ENCODE measurements around the gene EIF3A. TPM values are rescaled to one million over a fixed set of nuclear protein-coding genes. Genes with fewer than 3 reads are reported as not detected.

EIF3A gene
- total RNA-seq, 4 donors from 2014 or later: 78.8 to 95.4 (median 94.8) TPM

GRCh38 chr10:119003572-119004289 is 76.9 kb downstream of the EIF3A start:
- no peak overlapping the region for H3K27ac ChIP-seq
- DNase-seq (ENCODE audit: low spot score in 2 of 2): no peak
- H3K4me1 ChIP-seq: peaks cover 0 to 7% (median 0%) of the 10 kb centered on the region in 4 donors
- WGBS, 2 donors: 56 to 58% methylated on average over 4 to 7 of the region's 7 CpGs
- TF ChIP-seq EP300 (IDR thresholded peaks at IDR 0.05): no peak
- TF ChIP-seq, protein P1, sequence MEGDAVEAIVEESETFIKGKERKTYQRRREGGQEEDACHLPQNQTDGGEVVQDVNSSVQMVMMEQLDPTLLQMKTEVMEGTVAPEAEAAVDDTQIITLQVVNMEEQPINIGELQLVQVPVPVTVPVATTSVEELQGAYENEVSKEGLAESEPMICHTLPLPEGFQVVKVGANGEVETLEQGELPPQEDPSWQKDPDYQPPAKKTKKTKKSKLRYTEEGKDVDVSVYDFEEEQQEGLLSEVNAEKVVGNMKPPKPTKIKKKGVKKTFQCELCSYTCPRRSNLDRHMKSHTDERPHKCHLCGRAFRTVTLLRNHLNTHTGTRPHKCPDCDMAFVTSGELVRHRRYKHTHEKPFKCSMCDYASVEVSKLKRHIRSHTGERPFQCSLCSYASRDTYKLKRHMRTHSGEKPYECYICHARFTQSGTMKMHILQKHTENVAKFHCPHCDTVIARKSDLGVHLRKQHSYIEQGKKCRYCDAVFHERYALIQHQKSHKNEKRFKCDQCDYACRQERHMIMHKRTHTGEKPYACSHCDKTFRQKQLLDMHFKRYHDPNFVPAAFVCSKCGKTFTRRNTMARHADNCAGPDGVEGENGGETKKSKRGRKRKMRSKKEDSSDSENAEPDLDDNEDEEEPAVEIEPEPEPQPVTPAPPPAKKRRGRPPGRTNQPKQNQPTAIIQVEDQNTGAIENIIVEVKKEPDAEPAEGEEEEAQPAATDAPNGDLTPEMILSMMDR (IDR thresholded peaks at IDR 0.05): no peak
- no peak for TF ChIP-seq POLR2A (IDR thresholded peaks at IDR 0.05)
- H3K4me3 ChIP-seq: no peak overlapping the region
- no peaks in the 10 kb centered on the region for H3K27me3 ChIP-seq
- no peaks in the 10 kb centered on the region for H3K9me3 ChIP-seq
- H3K36me3 ChIP-seq: no peaks in the 10 kb centered on the region

DNA sequence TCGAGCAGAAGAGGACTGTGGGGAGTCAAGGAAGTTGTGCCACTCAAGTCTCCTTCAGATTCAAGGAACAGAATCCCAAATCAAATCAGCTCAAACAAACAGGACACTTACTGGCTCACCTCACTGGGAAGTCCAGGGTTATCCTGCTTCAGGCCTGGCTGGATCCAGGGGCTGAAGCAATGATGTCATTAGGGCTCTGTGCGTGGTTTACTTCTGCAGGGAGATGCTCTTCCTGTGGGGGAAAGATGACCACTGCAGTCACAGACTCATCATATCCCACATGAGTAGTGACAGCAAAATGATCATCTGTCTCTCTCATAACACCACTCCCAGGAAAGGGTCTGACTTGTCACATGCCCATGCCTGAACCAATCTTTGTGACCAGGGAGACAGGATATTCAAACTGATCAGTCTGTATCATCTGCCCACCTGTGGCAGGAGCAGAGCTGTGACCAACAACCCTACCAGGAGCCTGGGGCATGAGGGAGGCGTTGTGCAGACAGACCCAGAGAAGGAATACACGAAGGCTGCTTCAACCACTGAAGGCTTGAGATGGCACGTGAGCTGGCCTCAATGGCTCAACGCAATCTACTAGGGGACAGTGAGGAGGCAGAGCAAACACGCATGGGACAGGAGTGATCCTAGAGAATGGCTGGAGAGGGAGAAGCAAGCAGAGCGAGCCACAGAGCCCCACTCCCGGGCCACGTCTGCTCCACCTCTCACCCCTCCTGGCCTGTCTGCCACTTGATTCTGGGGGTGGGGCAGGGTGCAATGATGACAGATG is 78.7 kb downstream of the EIF3A start:
- Histone ChIP-seq H3K4me1 (peaks cover 0 to 5% (median 0%) of the 10 kb centered on the region in 4 donors), H3K27ac (no peak overlapping the region), H3K4me3 (no peak overlapping the region), H3K36me3 (no peaks in the 10 kb centered on the region), H3K27me3 (no peaks in the 10 kb centered on the region), H3K9me3 (peaks cover 0 to 5% (median 0%) of the 10 kb centered on the region in 4 donors)
- no peak for DNase-seq (ENCODE audit: low spot score in 2 of 2)
- TF ChIP-seq, protein P1 (IDR thresholded peaks at IDR 0.05): no peak
- TF ChIP-seq EP300 (IDR thresholded peaks at IDR 0.05) (no peak), POLR2A (IDR thresholded peaks at IDR 0.05) (no peak)
- 89 to 91% methylated on average over 10 of the region's 10 CpGs for WGBS, 2 donors

- H3K27me3 ChIP-seq: no peaks in the 10 kb centered on the region
- H3K9me3 ChIP-seq: peaks cover 0 to 5% (median 0%) of the 10 kb centered on the region in 4 donors
- no peaks in the 10 kb centered on the region for H3K36me3 ChIP-seq
- DNase-seq (ENCODE audit: low spot score in 2 of 2): no peak
- H3K4me3 ChIP-seq: no peak overlapping the region
- TF ChIP-seq POLR2A (IDR thresholded peaks at IDR 0.05) (no peak), EP300 (IDR thresholded peaks at IDR 0.05) (no peak)
- TF ChIP-seq, protein P1 (IDR thresholded peaks at IDR 0.05): no peak
- H3K27ac ChIP-seq: no peak overlapping the region
- H3K4me1 ChIP-seq: no peaks in the 10 kb centered on the region
- WGBS, 2 donors: 77 to 82% methylated on average over 5 of the region's 5 CpGs
These were observed 82.4 kb downstream of the EIF3A start for GRCh38 chr10:118998183-118998582.

- Histone ChIP-seq H3K27me3 (no peaks in the 10 kb centered on the region), H3K4me3 (no peak overlapping the region), H3K27ac (no peak overlapping the region), H3K36me3 (no peaks in the 10 kb centered on the region), H3K4me1 (no peaks in the 10 kb centered on the region), H3K9me3 (peaks cover 0 to 5% (median 0%) of the 10 kb centered on the region in 4 donors)
- 97% methylated on average over 2 of the region's 2 CpGs for WGBS, 2 donors
- no peak for TF ChIP-seq EP300 (IDR thresholded peaks at IDR 0.05)
- no peak for TF ChIP-seq POLR2A (IDR thresholded peaks at IDR 0.05)
- TF ChIP-seq, protein P1 (IDR thresholded peaks at IDR 0.05): no peak
- no peak for DNase-seq (ENCODE audit: low spot score in 2 of 2)
These were observed 83.2 kb downstream of the EIF3A start for GRCh38 chr10:118997379-118997778.

DNA sequence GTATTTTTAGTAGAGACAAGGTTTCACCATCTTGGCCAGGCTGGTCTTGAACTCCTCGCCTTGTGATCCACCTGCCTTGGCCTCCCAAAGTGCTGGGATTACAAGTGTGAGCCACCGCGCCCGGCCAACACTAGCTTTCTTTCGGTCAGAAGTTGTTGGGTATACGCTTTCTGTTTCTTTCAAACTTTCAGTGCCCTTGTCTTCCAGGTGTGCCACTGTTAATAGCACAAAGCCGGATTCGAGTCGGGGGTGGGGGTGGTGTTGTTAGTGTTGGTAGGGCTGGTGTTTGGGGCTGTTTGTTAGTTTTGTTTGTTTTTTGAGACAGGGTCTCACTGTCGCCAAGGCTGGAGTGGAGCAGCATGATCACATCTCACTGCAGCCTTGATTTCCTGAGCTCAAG is 84.9 kb downstream of the EIF3A start:
- Histone ChIP-seq H3K4me3 (no peak overlapping the region), H3K4me1 (no peaks in the 10 kb centered on the region), H3K36me3 (no peaks in the 10 kb centered on the region), H3K27me3 (no peaks in the 10 kb centered on the region), H3K27ac (no peak overlapping the region), H3K9me3 (peaks cover 0 to 5% (median 0%) of the 10 kb centered on the region in 4 donors)
- no peak for DNase-seq (ENCODE audit: low spot score in 2 of 2)
- no peak for TF ChIP-seq POLR2A (IDR thresholded peaks at IDR 0.05)
- TF ChIP-seq, protein P1 (IDR thresholded peaks at IDR 0.05): no peak
- no peak for TF ChIP-seq EP300 (IDR thresholded peaks at IDR 0.05)
- 88 to 92% methylated on average over 10 of the region's 10 CpGs for whole genome bisulfite sequencing, 2 donors

All from tibial nerve (tissue), 4 donors.